Stimulated activated naive CD8-positive, alpha-beta T cell treated with anti-CD3 and anti-CD28 coated beads, Interleukin-15, Interleukin-2, amounts not matched to agents 100 U/mL and 50 U/mL, for 24 hours (primary cell): ENCODE data around the gene MOV10.

Experiments used
- ATAC-seq: fragments of 150-1000 bp; cut with Tn5 transposase; one replicate; pipeline ENCODE4 v1.10.0; 2021
- DNase-seq: peaks from one replicate; pipeline ENCODE4 v3.0.0; 2021

Gene MOV10

DNA sequence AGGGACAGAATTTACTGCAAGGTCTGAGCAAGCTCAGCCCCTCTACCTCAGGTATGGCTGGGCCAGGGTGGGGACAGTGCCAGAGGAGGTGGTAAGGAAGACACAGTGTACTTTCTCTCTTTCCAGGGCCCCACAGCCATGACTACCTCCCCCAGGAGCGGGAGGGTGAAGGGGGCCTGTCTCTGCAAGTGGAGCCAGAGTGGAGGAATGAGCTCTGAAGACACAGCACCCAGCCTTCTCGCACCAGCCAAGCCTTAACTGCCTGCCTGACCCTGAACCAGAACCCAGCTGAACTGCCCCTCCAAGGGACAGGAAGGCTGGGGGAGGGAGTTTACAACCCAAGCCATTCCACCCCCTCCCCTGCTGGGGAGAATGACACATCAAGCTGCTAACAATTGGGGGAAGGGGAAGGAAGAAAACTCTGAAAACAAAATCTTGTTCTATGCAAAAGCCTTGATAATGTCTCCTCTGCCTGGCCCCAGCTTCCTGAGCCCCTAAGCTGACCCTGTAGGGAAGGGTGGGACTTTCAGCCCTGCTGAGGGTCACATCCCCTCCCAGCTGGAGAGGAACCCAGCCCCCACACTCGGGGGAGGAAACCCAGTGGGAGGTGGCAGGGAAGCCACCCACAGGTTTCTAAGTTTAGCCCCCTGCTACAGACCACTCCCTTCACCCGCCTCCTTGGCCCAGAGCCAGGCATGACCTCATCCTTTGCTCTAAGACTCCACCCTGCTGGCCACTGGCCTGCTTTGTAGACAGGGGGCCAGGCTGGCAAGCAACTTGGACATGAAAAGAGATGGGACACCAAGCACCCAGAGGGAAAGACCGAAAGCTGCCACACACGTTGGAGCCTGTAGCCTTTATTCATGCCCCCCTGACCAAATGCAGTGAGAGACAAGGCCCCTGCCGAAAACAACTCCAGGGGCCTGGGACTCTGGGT is 26.1 kb downstream of the MOV10 start:
- ATAC-seq (peak; percentile 16), DNase-seq (peak; percentile 85)

DNA sequence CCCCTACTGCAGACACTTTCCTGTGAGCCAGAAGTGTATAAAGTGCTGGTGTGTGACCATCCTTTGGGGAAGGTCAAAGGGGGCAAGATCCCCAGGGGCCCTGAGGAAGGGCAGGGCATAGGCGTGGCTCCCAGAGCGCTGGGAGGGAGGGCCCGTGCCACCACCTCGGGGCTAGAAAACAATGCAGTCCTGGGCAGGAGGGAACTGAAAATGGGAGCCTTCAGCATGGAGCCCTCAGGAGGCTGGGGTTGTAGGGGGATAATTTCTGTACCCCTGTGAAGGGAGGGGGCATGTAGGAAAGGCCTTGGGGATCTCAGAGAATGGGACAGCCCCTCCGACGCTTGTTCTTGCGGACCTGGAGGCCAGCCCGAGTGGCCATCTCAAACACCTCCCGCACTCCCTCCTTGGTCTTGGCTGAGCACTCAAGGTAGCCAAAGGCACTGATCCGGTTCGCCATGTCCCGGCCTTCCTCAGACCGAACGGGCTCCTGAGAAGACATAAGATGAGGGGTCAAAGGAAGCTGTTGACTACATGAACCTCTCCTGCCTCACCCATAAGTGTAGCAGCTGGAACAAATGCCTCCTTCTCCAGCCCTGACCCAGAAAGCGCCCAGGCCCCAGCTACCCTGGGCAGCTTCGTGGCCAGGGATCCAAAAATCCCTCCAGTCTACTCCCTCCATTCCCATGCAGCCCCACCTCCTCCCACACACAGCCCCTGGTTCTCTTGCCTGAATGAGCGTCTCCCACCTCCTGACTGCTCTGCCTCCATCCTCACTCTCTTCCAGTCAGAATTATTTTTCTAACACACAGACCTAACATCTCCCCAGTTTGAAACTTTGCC is 27.0 kb downstream of the MOV10 start:
- no peak for DNase-seq
- no peak for ATAC-seq

DNA sequence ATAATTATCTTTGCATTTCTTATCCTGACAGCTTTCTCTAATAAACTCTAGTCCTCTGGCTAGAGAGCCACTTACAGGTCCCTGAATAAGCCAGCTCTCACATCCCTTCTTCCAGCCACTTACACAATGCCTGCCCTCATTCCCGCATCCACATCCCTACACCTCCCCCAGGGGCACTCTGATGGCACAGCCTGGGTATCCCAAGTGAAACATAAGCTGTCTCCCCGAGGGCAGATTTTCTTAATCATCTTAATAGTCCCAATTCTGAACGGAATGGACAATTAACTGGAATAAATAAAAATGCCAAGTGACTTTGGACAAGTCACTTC is 27.6 kb downstream of the MOV10 start:
- DNase-seq (no peak), ATAC-seq (no peak)

DNA sequence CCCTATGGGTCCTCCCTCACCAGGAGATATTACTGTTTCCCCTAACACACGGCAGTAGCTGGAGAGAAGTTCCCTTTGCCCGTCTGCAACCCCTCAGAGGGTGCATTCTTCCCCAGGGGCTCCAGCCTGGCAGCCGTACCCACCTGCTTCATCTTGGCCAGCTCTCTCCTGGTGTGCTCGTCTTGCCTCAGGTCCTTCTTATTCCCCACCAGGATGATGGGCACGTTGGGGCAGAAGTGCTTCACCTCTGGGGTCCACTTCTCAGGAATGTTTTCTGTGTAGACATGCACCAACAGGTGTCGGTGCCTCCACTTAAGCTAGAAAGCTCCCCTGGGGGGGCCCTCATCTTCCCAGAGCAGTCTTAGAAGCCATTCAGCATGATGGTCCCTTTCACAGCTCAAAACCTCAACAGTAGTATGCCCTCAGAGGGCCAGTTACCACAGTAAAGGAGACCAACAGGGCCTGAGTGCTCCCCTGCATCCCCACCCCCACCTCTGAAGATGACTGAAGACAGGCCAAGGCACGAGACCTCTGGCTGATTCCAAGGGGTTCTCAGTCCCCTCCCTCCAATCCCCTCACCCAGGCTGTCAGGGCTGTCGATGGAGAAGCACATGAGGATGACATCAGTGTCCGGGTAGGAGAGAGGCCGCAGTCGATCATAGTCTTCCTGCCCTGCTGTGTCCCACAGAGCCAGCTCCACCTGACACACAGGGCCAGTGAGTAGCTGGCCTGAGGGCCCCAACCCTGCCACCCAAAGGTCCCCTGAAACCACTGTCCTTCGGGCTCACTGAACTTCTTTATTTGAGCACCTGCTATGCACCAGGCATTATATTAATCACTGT is 28.2 kb downstream of the MOV10 start:
- no peak for DNase-seq
- ATAC-seq, result no peak

DNA sequence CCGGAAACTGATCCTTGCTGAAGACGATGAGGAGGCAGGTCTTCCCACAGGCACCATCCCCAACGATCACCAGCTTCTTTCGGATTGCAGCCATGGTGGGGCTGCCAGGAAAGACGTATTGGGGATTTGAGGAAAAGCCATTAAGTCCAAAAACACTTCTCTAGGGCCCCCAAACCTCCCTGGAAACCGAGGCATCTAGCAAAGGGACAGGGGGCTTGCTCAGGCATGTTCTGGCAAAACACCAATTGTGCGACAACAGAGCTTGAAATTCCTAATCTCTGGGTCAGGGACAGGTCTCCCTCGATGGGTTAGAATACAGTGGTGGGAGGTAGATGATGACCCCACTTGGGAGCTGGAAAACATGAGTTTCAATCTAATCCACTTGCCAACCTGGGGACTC is 29.2 kb downstream of the MOV10 start:
- ATAC-seq, result no peak
- no peak for DNase-seq

DNA sequence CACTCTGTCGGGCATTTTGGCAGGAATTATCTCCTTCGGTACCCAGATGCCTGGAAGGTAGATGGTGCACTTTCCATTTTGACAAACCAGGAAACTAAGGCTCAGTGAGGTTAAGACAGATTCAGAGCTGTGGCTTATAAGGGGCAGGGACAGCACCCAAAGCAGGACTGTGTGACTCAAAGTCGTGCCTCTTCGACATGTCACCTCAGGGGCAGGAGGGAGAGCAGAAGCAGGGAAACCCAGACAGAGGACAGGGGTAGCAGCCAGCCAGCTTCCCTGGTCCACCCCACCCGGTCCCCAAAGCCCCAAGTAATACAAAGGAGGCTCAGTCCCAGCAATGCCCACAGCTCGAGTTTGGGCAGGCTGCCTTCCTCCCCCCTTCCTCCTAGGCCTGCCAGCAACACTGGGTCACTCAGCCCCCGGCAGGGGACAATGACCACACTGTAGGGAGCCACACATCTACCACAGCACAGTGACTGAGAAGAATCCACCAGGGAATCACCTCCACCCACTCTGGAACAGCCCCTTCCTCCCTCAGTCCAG is 30.0 kb downstream of the MOV10 start:
- peak; percentile 60 for DNase-seq
- peak; percentile 69 for ATAC-seq

DNA sequence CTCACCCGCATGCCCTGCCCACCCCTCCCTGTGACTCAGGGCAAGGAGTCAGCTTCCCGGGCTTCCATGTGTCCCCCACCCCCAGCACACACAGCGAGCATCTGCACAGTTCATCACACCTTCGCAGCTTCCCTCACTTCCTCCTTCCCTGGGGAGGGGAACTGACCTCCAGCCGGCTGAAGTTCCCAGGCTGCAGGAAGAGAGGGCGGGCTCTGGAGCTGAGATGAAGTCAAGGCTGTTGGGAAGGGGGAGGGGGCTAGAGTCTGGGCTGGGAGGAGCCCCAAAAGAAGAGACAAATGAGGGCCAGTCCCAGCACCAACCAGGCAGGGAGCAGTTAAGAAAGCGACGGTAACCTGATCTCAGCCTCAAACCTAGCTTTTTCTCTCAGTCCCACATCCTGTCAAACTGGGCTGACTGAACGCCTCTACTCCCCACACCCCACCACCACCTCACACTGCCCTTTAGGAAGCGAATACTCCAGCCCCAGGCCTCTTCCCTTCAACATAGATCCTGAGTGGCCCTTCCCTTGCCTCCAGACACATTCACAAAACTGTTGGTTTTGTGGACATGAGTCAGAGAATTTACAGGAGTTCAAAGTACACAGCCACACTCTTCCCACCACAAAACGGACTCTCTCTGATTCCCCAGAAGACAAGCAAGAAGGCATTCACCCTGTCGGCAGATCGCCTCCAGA is 30.6 kb downstream of the MOV10 start:
- DNase-seq (peak; percentile 61), ATAC-seq (peak; percentile 44)

DNA sequence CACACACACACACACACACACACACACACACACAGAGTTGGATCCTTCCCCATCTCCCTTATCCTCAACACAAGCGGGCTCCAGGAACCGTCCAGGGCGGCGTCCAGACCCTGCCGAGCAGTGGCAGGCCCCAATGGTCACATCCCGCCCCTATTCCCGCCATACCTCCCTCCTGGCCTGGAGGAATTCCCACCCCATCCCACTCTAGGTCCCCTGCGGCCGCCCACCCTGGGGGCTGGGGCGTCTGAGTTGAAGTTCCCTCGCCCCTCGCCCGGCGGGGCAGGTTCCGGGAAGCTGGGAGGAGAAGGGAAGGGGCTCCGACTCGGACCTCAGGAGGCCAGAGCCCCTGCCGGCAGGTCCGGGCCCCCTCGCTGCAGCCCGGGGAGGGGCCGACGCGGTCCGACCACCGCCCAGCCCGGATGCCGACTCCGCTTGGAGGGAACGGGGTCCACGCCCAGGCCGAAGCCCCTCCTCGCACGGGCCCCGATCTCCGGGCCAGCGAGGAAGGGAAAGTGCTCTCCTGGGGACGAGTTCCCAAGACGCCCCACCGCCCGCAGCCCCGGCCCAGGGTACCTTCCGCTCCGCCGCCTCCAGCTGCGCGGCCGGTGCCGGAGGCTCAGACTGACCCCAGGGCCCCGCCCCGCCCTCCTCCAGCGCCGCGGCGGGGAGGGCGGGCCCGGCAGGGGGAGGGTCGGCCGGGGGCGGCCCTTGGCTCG is 32.2 kb downstream of the MOV10 start, which contains the start of gene RHOC:
RHOC (minus strand) TSS at position 623 of the 716 bp plus-strand sequence. CDS start 3,328 bp downstream, outside the sequence.
- peak; percentile 62 for DNase-seq

DNA sequence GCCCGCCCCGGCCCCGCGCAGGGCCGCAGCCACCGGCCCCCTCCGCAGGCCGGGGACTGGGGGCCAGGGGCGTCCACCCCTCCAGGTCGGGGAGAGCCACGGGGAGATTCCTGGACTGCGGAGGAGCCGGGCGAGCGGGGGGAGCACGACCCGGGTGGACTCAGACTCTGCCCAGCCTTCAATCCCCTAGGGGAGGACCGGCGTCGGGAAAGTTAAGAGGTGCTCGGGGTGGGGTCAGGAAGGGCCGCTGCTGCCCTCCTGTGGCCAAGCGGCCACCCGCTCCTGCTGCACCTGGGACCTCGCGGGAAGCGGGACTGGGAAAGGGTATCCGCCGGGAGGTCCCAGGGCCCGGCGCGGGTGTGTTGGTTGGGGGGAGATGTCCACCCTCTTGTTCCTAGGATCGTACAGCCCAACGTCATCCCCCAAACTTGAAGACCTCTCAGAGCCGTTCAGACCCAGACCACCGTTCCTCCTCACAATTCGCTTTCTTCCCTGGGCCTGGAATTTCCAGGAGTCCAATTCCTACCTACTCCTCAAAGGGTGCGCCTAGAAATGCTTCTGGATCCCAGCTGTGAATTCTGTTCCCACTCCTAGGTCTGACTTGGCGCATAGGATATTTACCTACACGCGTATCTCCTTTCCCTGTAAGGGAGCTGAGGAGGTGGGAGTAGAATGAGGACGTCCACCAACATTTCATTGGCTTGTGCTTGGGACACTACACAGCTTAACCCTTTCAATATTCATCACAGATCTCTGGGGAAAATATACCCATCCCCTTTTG is 33.0 kb downstream of the MOV10 start:
- peak; percentile 83 for DNase-seq

More for the DNA sequence above, 32.2 kb downstream of the MOV10 start, which contains the start of gene RHOC:
- peak; percentile 56 for ATAC-seq

DNA sequence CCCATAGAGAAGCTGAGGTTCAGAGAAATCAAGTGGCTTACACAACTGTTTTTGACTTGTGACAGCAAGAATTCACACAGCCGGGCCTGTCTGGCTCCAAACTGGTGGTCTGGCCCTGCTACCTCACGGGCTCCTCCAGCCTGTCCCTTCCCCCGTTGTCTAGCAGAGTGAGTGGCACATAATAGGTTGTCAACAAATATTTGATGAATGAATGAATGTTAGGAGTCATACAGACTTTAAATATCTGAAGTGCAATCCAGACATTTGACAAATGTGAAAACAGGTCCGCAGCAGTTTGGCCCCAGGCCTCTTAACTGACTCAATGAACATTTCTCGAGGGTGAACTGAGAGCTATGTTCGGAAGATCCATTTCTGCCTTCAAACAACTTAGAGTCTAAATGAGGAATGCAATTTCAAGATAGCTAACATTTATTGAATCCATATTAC is 33.6 kb downstream of the MOV10 start:
- ATAC-seq (no peak), DNase-seq (no peak)

More for the DNA sequence above, 33.0 kb downstream of the MOV10 start:
- ATAC-seq, result peak; percentile 64

DNA sequence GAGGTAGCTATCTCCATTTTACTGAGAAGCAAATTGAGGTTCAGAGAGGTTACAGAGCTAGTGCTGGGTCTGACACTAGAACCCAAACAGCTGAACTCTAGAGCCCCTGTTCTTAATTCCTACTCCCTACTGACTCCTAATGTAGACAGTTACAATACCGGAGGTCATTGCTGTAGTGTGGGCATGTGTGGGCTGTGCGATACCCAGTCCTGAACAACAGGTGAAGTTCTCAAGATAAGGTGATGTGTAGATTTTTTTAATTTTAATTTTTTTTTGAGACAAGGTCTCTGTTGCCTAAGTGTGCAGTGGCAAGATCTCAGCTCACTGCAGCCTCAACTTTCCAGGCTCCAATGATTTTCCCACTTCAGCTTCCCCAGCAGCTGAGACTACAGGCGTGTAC is 34.0 kb downstream of the MOV10 start:
- ATAC-seq (no peak), DNase-seq (no peak)

DNA sequence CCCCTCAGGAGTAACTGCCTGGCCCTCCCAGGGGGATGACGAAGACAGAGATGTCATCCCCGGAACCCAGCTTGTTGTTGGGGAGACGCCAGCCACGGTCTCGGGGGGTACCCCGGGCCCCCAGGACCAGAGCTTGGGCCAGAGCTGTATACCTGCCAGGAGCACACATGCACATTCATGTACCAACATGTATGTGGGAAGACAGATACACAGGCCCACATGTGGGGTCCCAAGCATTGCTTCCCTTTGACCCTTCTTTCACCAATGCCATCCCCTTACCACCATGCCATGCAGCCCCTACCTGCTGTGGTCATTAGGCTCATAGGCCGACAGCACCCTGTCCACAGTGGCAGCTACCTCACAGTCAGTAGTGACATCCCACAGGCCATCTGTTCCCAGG is 35.7 kb downstream of the MOV10 start:
- DNase-seq (no peak), ATAC-seq (no peak)

DNA sequence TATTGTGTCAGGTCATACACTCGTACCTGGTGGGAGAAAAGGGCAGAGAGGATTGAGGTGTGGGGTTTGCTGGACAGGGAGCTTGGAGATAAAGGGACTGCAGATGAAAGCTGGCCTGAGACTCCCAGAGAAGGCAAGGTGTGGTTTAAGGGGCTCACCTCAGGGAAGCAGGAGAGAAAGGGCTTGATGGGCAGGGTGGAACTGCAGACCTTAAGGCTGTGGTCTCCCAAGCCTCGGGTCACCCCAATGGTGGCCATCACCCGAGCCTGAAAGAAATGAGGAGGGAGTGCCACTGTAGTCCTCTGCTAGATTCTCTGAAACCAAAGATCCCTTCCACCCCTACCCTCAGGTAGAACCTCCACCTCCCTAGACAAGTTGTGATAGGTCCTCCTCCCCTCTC is 36.1 kb downstream of the MOV10 start:
- DNase-seq, result no peak
- ATAC-seq, result no peak

DNA sequence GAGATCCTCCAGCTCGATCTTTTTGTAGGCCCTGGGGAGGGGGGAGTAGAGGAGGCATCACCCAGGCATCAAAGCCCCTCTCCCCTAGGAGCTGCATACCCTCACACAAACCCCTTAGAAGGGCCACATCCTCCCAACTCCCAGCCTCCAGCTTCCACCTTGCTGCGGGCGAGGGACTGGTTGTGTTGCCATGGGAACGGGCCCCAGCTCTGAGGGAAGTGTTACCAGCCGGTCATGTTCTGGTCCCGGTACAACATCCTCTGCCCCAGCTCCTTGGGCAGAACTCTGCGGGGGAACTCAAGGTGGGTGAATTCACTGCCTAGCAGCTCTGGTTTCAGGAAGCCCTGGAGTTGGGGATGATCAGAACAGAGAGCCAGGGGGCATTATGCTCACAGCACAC is 36.6 kb downstream of the MOV10 start:
- ATAC-seq (no peak), DNase-seq (no peak)

DNA sequence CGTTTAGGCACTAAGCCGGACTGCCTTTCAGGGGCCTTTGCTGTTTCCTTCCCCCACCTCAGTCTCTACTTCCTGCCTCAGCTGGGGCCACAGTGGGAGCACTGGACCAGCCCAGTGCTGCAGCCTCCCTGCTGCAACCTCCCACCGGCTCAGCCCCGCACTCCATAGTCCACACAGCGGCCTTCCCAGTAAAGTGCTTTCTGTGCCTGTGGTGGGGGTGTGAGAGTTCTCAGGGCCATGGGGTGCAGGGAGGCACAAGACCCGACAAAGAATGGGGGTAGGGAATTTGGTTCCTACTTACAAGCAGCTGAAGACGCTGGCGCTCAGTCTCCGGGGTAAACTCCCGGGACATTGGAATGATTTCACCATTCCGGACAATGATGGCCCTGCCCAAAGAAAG is 37.2 kb downstream of the MOV10 start:
- no peak for ATAC-seq
- no peak for DNase-seq

DNA sequence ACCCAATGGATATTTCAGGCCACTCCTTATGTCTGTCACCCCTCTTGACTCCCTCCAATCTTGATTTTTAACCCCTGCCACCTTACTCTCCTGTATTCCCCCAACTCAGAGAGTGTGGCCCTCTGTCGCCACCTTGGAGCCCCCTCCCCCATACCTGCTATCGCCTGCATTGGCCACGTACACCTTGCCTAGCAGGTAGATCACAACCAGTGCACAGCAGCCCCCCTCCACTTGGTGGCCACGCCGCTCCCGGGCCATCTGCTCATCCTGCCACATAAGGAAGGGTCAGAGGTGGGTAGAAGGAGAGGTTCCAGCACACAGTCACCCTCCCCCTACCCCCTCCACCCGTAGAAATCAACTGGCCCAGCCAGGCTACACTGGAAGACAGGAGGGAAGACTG is 37.7 kb downstream of the MOV10 start:
- ATAC-seq (no peak), DNase-seq (no peak)

DNA sequence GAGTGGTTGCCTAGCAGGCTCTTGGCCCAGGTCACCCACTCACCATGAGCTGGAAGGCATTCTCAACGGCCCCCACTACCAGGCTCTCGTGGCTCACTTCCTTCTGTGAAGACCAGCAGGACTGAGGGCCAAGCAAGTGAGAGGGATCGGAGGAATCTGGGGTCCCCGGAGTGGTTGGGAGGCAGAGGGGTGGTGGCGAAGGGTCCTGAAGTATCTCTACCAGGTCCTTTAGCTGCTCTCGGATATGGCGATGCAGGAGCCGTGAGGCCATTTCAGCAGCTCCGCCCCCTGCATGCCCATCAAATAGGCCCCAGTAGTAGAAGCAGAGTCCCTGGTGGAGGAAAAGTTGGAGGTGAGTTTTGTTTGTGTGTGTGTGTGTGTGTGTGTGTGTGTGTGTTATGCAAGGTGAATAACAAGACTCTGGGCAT is 38.3 kb downstream of the MOV10 start:
- ATAC-seq (no peak), DNase-seq (no peak)

DNA sequence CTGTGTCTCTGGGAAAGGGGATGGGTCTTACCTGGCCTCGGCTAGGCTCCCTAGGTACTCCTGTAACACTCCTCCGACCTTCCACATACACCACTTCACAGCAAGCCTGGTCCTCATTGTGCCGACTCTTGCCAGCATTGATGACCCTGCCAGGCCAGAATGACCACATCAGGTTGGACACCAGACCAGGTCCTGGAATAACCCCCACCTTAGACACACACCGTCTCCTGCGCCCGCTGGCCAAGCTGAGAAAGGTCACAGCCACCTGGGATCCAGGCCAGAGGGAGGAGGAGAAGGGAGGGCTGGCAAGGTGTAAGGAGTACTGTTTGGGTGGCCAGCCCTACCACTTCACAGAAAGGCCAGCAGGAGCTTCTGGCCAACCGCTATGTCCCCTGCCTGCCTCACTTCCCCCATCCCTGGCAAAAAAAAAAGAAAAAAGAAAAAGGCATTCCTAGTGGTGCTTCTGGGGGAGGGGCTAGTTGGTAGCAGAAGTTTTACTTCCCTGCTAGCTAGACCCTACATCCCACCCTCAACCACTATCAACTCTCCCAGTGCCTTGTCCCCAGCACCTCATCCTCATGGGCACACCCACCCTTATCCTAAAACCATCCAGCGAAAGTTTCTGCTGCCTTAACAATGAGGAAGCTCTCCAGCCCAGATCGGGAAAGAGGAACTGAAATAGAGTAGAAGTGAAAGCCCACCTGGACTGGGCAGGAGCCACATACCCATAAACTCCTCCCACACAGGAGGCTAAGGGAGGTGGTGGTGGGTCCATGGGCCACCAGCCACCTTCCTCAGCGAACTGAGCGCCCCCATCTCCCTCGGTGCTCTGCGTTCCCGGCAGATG is 39.2 kb downstream of the MOV10 start:
- ATAC-seq, result no peak

More for the DNA sequence above, 39.2 kb downstream of the MOV10 start:
- DNase-seq, result no peak
